Vagina (tissue), 2 donors: ENCODE data around the gene STK24. TPM values are rescaled to one million over a fixed set of nuclear protein-coding genes. Genes with fewer than 3 reads are reported as not detected.
A peak's percentile ranks its signal among the peaks of the same experiment; 100 is the strongest.
"Not testable (repeated sequence)": the region's sequence is repeated elsewhere in the genome, so short reads cannot be mapped to it uniquely, and the experiment has no call there.

Experiments used
- DNase-seq, 2 donors: peaks; one replicate each; pipeline ENCODE4 v3.0.0-alpha.2; 2017; ENCODE audit errors: extremely low spot score in 2 of 2
- H3K27ac ChIP-seq: fragments of 200-600 bp; sonication (generic); one replicate; pipeline ENCODE4 v1.5.1; 2019
- H3K27me3 ChIP-seq: fragments of 200-600 bp; sonication (generic); one replicate; pipeline ENCODE4 v1.5.1; 2019
- H3K36me3 ChIP-seq, 2 donors: fragments of 200-600 bp; sonication (generic); one replicate each; pipeline ENCODE4 v1.5.1; 2017 to 2019
- H3K4me1 ChIP-seq: fragments of 200-600 bp; sonication (generic); one replicate; pipeline ENCODE4 v1.5.1; 2019
- H3K4me3 ChIP-seq, 2 donors: fragments of 200-600 bp; sonication (generic); 1 replicate in 1 of 2; 2 replicates in 1 of 2; pipeline ENCODE4 v1.5.1; 2016 to 2019
- H3K9me3 ChIP-seq: fragments of 200-600 bp; sonication (generic); one replicate; pipeline ENCODE4 v1.5.1; 2019
- POLR2A ChIP-seq, 2 donors: fragments of 450-650 bp; IDR thresholded peaks; one replicate each; pipeline ENCODE4 v1.6.1; 2017; ENCODE audit warnings: antibody characterized with exemption in 2 of 2, mild to moderate bottlenecking in 2 of 2, moderate library complexity in 2 of 2
- POLR2AphosphoS5 ChIP-seq, 2 donors: sonication (generic); formaldehyde crosslinking; IDR thresholded peaks; one replicate each; pipeline ENCODE4 v1.9.0; 2017; ENCODE audit warnings: antibody characterized with exemption in 2 of 2, mild to moderate bottlenecking in 2 of 2, low read depth in 1 of 2; ENCODE audit not compliant: insufficient read depth in 1 of 2
- intact Hi-C: fragments of 100-400 bp; cut with DNase I; formaldehyde crosslinking; loops from one replicate; pipeline ENCODE4 v1.15.1; 2023
- total RNA-seq: library from RNA; depleted of rRNA; stranded (reverse); fragments of >200 nt; gene quantifications from one replicate; pipeline ENCODE4 v1.2.3, GENCODE V29; 2016
- TF ChIP-seq, protein P1 (sequence below), 3 experiments: fragments of 450-650 bp in 2 of 3; fragments of 200-600 bp in 1 of 3; sonication (generic) in 1 of 3; IDR thresholded peaks; one replicate each; pipeline ENCODE4 v1.5.1; 2017 to 2019; ENCODE audit warnings: antibody characterized with exemption in 3 of 3, mild to moderate bottlenecking in 2 of 3, moderate library complexity in 2 of 3

Gene STK24
- total RNA-seq: 82.5 TPM

DNA sequence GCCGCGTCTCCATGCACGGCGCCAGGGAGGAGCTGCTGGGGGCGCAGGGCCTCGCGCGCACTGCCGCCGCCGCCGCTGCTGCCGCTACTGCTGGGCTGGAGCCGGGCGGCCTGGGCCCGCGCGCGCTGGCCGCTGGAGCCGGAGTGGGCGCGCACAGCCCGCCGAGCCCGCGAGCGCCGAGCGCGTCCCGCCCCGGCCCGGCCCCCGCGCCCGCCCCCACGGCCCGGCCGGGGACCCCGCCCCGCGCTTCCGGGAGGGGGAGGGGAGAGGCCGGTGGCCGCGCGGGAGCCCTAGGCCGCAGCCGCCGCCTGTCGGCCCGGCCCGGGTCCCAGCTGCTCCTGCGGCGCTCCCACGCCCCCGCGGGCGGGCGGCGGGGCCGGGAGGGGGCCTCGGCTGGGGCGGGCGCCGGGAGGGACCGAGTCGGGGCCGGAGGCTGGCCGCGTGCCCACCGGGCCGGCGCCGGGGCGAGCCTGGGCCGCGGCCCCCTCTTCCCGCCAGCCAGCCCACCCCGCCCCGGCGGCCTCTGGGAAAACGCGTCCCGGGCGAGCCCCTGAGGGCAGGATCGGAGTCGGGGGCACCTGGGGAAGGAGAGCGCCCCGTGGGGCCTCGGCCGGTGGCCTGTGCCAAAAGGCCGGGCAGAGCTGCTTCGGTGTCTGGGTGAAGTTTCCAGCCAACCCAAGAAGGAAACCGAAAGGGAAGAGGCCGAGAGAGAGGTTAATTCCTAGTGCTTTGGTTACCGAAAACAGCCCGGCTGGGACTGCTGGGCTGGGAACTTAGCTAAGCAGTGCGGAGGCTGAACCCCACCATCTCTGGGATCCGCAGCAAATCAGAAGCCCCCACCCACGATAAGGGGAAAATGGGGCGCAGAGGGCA is at the start of gene STK24:
STK24 (minus strand) TSS at position 145 of the 873 bp plus-strand sequence. CDS start 321 bp downstream, outside the sequence.
- H3K27me3 ChIP-seq: no peaks in the 10 kb centered on the region
- no peaks in the 10 kb centered on the region for H3K36me3 ChIP-seq
- DNase-seq: no peak
- TF ChIP-seq POLR2AphosphoS5 (IDR thresholded peaks at IDR 0.05; ENCODE audit: insufficient read depth in 1 of 2, low read depth in 1 of 2) (peak in 1 of 2 donors; percentile 50), POLR2A (IDR thresholded peaks at IDR 0.05) (peak in 1 of 2 donors; percentile 29)
- TF ChIP-seq, protein P1, sequence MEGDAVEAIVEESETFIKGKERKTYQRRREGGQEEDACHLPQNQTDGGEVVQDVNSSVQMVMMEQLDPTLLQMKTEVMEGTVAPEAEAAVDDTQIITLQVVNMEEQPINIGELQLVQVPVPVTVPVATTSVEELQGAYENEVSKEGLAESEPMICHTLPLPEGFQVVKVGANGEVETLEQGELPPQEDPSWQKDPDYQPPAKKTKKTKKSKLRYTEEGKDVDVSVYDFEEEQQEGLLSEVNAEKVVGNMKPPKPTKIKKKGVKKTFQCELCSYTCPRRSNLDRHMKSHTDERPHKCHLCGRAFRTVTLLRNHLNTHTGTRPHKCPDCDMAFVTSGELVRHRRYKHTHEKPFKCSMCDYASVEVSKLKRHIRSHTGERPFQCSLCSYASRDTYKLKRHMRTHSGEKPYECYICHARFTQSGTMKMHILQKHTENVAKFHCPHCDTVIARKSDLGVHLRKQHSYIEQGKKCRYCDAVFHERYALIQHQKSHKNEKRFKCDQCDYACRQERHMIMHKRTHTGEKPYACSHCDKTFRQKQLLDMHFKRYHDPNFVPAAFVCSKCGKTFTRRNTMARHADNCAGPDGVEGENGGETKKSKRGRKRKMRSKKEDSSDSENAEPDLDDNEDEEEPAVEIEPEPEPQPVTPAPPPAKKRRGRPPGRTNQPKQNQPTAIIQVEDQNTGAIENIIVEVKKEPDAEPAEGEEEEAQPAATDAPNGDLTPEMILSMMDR (IDR thresholded peaks at IDR 0.05): no peak
- intact Hi-C loops: loop anchor here (5.0 to 10.0 kb wide), 2 partner anchors 92 to 125 kb away; no protein-coding TSS in a partner anchor
- peak within 1 kb of the TSS; percentile 59 to 82 for H3K4me3 ChIP-seq
- peaks cover 51% of the 10 kb centered on the region for H3K4me1 ChIP-seq
- H3K27ac ChIP-seq: peak within 1 kb of the TSS; percentile 99
- no peaks in the 10 kb centered on the region for H3K9me3 ChIP-seq

GRCh38 chr13:98626298-98626935 is 49.5 kb upstream of the STK24 start:
- DNase-seq: no peak
- H3K4me3 ChIP-seq: no peak overlapping the region
- H3K36me3 ChIP-seq: no peaks in the 10 kb centered on the region
- intact Hi-C loops: no loop called here
- H3K27ac ChIP-seq: no peak overlapping the region
- no peaks in the 10 kb centered on the region for H3K4me1 ChIP-seq
- TF ChIP-seq POLR2AphosphoS5 (IDR thresholded peaks at IDR 0.05; ENCODE audit: insufficient read depth in 1 of 2, low read depth in 1 of 2): no peak
- TF ChIP-seq, protein P1 (IDR thresholded peaks at IDR 0.05): no peak
- TF ChIP-seq POLR2A (IDR thresholded peaks at IDR 0.05): no peak
- no peaks in the 10 kb centered on the region for H3K9me3 ChIP-seq
- no peaks in the 10 kb centered on the region for H3K27me3 ChIP-seq

DNA sequence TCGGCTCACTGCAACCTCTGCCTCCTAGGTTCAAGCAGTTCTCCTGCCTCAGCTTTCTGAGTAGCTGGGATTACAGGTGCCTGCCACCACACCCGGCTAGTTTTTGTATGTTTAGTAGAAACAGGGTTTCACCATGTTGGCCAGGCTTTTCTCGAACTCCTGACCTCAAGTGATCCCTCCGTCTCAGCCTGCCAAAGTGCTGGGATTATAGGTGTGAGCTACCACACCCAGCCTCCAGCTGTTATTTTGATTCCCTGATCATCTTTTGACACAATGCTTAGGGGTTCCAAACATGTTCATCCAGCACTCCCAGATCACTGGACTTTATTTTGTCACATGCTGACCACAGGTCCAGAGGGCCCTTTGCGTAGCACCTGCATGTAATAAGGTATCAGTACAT is 47.7 kb upstream of the STK24 start:
- H3K27ac ChIP-seq, H3K36me3 ChIP-seq, H3K27me3 ChIP-seq, H3K4me1 ChIP-seq, DNase-seq, H3K4me3 ChIP-seq, H3K9me3 ChIP-seq, intact Hi-C loops: not testable (repeated sequence)

GRCh38 chr13:98622931-98623331 is 46.0 kb upstream of the STK24 start:
- intact Hi-C loops: no loop called here
- no peaks in the 10 kb centered on the region for H3K9me3 ChIP-seq
- H3K4me1 ChIP-seq: no peaks in the 10 kb centered on the region
- H3K36me3 ChIP-seq: no peaks in the 10 kb centered on the region
- H3K4me3 ChIP-seq: no peak overlapping the region
- no peaks in the 10 kb centered on the region for H3K27me3 ChIP-seq
- TF ChIP-seq, protein P1 (IDR thresholded peaks at IDR 0.05): no peak
- TF ChIP-seq POLR2AphosphoS5 (IDR thresholded peaks at IDR 0.05; ENCODE audit: insufficient read depth in 1 of 2, low read depth in 1 of 2) (no peak), POLR2A (IDR thresholded peaks at IDR 0.05) (no peak)
- no peak overlapping the region for H3K27ac ChIP-seq
- no peak for DNase-seq

DNA sequence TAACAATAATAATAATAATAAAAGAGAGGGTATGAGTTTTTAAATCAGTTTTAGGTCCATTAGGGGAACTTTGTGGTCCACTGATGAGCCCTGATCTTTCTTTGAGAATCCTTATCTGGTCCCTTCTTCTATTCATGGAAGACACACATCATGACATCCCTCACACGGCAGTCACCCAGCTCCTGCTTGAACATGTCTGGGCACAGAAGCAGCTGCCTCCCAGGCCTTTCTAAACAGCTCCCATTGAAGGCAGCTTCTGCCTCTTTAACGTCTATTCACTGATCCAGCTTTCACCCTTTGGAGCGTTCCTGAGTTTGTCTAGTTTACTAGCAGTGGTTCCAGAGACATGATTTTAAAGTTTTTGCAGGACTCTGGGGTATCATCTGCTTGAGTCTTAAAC is 42.6 kb upstream of the STK24 start:
- no peaks in the 10 kb centered on the region for H3K4me1 ChIP-seq
- no peaks in the 10 kb centered on the region for H3K9me3 ChIP-seq
- no peak for DNase-seq
- H3K27ac ChIP-seq: no peak overlapping the region
- intact Hi-C loops: no loop called here
- TF ChIP-seq, protein P1 (IDR thresholded peaks at IDR 0.05): no peak
- TF ChIP-seq POLR2A (IDR thresholded peaks at IDR 0.05): no peak
- no peak for TF ChIP-seq POLR2AphosphoS5 (IDR thresholded peaks at IDR 0.05; ENCODE audit: insufficient read depth in 1 of 2, low read depth in 1 of 2)
- no peaks in the 10 kb centered on the region for H3K36me3 ChIP-seq
- no peak overlapping the region for H3K4me3 ChIP-seq
- H3K27me3 ChIP-seq: no peaks in the 10 kb centered on the region

- H3K9me3 ChIP-seq, H3K27me3 ChIP-seq, H3K4me3 ChIP-seq, H3K36me3 ChIP-seq, H3K27ac ChIP-seq, DNase-seq, intact Hi-C loops, H3K4me1 ChIP-seq: not testable (repeated sequence)
Observed at GRCh38 chr13:98615595-98615994, 38.7 kb upstream of the STK24 start.
